AG04450 (cell line): ENCODE measurements around the gene DAO. TPM values are rescaled to one million over a fixed set of nuclear protein-coding genes. Genes with fewer than 3 reads are reported as not detected.

ENCODE experiments used
- CTCF ChIA-PET: fragments of 300-600, 350-600 bp; formaldehyde crosslinking; extraction: SDS; loops from one replicate; lab custom pipeline; 2022; ENCODE audit warnings: antibody characterized with exemption, inconsistent platforms; lab: Charles Lee
- POLR2A ChIA-PET: fragments of 350-600 bp; formaldehyde crosslinking; extraction: SDS; loops from one replicate; lab custom pipeline; 2021; ENCODE audit warnings: antibody characterized with exemption, inconsistent platforms; lab: Yijun Ruan, JAX
- DNase-seq: peaks from one replicate; pipeline ENCODE4 v3.0.0-alpha.2; 2011; ENCODE audit warnings: low read depth, low spot score
- H3K27ac ChIP-seq: one replicate; pipeline ENCODE4 v1.5.1; 2012; ENCODE audit warnings: low read depth, low read length, control low read depth
- H3K27me3 ChIP-seq: one replicate; pipeline ENCODE4 v1.6.0; 2012; ENCODE audit warnings: low read length; ENCODE audit not compliant: control insufficient read depth, insufficient read depth
- H3K4me3 ChIP-seq: 2 replicates; pipeline ENCODE4 v1.5.1; 2011; ENCODE audit warnings: mild to moderate bottlenecking, low read depth, low read length, control low read depth
- H3K9me3 ChIP-seq: 2 replicates; pipeline ENCODE4 v1.5.1; 2012; ENCODE audit warnings: low read length; ENCODE audit not compliant: control insufficient read depth, insufficient read depth
- polyA plus RNA-seq: library from polyadenylated mRNA; depleted of rRNA; stranded (reverse); fragments of >200 nt; gene quantifications from 2 replicates; pipeline ENCODE4 v1.2.3, GENCODE V29; 2011
- TF ChIP-seq, protein P1 (sequence below): IDR thresholded peaks from 2 replicates; pipeline ENCODE4 v1.5.1; 2011; ENCODE audit warnings: low read depth, low read length, control low read depth, inconsistent platforms

Gene DAO
- polyA plus RNA-seq, 1 experiment: not detected

DNA sequence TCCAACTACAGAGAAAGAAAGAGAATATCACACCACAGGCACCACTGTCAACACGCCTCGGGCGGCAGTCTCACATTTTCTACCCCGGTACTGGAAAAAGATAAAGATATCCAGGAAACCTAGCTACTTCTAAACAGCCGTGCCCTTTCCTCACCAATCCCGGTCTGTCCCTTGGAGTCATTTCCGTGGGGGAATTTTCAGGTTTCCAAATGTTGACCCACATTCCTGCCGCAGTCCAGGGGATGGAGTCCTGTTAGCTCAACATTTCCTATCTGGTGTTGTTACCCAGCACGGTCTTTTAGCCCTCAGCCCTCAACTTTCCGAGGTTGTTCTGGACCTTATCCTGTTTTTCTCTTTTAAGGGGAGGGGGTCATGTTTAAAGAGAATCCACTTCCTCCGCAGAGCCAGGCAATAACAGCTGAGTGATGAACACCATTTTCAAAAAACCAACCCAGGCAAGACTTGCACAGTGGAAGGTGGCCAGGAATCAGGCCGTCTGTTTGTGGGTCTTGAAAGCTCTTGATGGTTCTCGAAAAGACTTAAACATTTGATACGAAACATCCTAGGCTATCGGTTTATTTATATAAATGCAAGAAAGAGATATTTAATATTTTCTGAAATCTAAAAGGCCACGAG, 27.1 kb upstream of the DAO start:
- Histone ChIP-seq H3K4me3 (peak overlapping the region; percentile 44), H3K27ac (peak overlapping the region; percentile 95), H3K27me3 (no peaks in the 10 kb centered on the region), H3K9me3 (no peaks in the 10 kb centered on the region; the same call in 1 of the 2 replicates)
- ChIA-PET POLR2A (interaction anchor here (0.7 to 1.6 kb wide), 2 partner anchors 20 to 151 kb away, joined by 3 to 7 read pairs; no protein-coding TSS in a partner anchor), CTCF (interaction anchor here (0.7 to 1.6 kb wide), 4 partner anchors 49 to 235 kb away, joined by 3 to 5 read pairs (median 3); no protein-coding TSS in a partner anchor)
- DNase-seq: no peak
- TF ChIP-seq, protein P1, sequence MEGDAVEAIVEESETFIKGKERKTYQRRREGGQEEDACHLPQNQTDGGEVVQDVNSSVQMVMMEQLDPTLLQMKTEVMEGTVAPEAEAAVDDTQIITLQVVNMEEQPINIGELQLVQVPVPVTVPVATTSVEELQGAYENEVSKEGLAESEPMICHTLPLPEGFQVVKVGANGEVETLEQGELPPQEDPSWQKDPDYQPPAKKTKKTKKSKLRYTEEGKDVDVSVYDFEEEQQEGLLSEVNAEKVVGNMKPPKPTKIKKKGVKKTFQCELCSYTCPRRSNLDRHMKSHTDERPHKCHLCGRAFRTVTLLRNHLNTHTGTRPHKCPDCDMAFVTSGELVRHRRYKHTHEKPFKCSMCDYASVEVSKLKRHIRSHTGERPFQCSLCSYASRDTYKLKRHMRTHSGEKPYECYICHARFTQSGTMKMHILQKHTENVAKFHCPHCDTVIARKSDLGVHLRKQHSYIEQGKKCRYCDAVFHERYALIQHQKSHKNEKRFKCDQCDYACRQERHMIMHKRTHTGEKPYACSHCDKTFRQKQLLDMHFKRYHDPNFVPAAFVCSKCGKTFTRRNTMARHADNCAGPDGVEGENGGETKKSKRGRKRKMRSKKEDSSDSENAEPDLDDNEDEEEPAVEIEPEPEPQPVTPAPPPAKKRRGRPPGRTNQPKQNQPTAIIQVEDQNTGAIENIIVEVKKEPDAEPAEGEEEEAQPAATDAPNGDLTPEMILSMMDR: no peak

GRCh38 chr12:108853426-108853825, 26.5 kb upstream of the DAO start:
- TF ChIP-seq, protein P1: no peak
- no peaks in the 10 kb centered on the region; the same call in 1 of the 2 replicates for H3K9me3 ChIP-seq
- CTCF ChIA-PET: interaction anchor here (0.7 to 1.1 kb wide), 3 partner anchors 49 to 168 kb away, joined by 3 to 7 read pairs (median 3); no protein-coding TSS in a partner anchor
- H3K4me3 ChIP-seq: peak overlapping the region; percentile 44
- H3K27me3 ChIP-seq: no peaks in the 10 kb centered on the region
- POLR2A ChIA-PET: interaction anchor here (1.6 kb wide), 1 partner anchor 20 kb away, joined by 7 read pairs; no protein-coding TSS in a partner anchor
- peak overlapping the region; percentile 95 for H3K27ac ChIP-seq
- DNase-seq: no peak

DNA sequence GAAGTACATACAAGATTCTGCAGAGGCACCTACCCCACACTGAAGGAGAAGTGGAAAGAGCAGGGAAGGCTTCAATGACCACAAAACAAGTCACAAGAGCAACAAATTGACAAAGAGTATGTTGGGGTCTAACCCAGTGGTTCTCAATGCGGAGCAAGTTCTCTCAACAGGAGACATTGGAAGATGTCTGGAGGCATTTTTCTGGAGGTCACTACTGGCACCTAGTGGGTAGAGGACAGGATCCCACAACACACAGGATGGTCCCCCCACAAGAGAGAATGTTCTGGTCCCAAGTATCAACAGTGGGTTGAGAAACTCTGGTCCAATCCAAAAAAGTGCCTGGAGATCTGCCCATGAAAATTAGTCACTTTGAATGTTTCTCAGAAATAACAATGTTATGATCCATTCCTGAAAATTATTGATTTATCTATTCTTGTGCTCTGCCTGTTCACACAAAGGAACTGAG, 25.9 kb upstream of the DAO start:
- Histone ChIP-seq H3K27me3 (no peaks in the 10 kb centered on the region), H3K27ac (peak overlapping the region; percentile 95), H3K4me3 (peak overlapping the region; percentile 44), H3K9me3 (no peaks in the 10 kb centered on the region; the same call in 1 of the 2 replicates)
- ChIA-PET POLR2A (interaction anchor here (1.6 kb wide), 1 partner anchor 21 kb away, joined by 7 read pairs; no protein-coding TSS in a partner anchor), CTCF (interaction anchor here (0.7 kb wide), 1 partner anchor 169 kb away, joined by 7 read pairs; no protein-coding TSS in a partner anchor)
- TF ChIP-seq, protein P1: peak; percentile 48
- peak; percentile 71 for DNase-seq

- TF ChIP-seq, protein P1: no peak
- peak overlapping the region; percentile 100 for H3K4me3 ChIP-seq
- POLR2A ChIA-PET: no interaction called here
Measured at GRCh38 chr12:108854451-108855283, 25.2 kb upstream of the DAO start.

More at GRCh38 chr12:108854451-108855283, 25.2 kb upstream of the DAO start:
- CTCF ChIA-PET: no interaction called here
- DNase-seq: peak; percentile 93
- H3K27me3 ChIP-seq: no peaks in the 10 kb centered on the region
- H3K27ac ChIP-seq: peak overlapping the region; percentile 95
- no peaks in the 10 kb centered on the region; the same call in 1 of the 2 replicates for H3K9me3 ChIP-seq
